ENCODE results near the gene AURKAIP1. TPM values are rescaled to one million over a fixed set of nuclear protein-coding genes. Genes with fewer than 3 reads are reported as not detected.
A peak's percentile ranks its signal among the peaks of the same experiment; 100 is the strongest.
"Not testable (repeated sequence)": the region's sequence is repeated elsewhere in the genome, so short reads cannot be mapped to it uniquely, and the experiment has no call there.

The AURKAIP1 gene
- total RNA-seq, 1 donor from 2014 or later: 117 TPM

DNA sequence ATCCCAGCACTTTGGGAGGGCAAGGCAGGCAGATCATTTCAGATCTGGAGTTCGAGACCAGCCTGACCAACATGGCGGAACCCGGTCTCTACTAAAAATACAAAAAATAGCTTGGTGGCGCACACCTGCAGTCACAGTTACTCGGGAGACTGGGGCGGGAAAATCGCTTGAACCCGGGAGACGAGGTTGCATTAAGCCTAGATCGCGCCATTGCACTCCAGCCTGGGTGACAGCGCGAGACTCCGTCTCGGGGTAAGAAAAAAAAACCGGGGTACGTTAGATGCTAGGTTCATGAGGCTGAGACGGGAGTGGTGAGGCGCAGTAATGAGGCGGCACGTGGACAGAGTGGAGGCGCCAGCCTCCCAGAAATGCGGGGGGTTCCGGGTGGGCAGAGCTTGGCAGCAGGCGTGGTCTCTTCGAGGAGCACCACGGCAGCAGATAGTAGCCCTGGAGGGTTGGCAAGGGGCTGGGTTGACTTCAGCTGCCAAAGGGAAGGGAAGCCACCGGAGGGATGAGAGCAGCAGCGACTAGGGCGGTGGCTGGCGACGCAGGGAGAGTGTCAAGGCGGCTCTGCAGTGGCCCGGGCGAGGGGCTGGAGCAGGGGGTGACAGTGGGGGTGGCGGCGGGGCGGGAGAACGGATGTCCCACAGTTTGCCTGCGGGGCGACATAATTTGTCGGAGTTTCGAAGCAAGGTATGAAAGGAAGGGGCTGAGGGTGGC is 31.3 kb upstream of the AURKAIP1 start:
- ATAC-seq: peak; percentile 9

DNA sequence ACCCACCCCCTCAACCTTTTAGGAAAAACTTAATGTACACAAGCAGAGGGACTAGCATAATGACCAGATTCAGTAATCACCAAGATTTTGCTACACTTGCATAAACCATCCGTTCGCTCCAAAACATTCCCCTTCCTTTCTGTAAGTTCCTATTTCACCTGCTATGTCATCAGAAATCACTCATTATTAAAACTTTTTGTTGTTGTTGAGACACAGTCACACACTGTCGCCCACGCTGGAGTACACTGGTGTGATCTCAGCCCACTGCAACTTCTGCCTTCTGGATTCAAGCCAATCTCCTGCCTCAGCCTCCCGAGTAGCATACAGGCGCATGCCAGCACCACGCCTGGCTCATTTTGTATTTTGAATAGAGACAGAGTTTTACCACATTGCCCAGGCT is 28.6 kb upstream of the AURKAIP1 start:
- ATAC-seq: no peak

DNA sequence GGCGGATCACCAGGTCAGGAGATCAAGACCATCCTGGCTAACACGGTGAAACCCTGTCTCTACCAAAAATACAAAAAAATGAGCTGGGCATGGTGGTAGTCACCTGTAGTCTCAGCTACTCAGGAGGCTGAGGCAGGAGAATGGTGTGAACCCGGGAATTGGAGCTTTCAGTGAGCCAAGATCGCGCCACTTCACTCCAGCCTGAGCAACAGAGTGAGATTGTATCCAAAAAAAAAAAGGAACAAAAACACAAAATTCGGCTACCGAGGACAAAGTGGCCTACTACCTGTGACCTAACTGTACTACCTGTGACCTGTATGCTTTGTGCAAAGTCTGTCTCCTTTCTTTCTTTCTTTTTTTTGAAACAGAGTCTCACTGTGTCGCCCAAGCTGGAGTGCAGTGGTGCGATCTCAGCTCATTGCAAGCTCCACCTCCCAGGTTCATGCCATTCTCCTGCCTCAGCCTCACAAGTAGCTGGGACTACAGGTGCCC is 27.9 kb upstream of the AURKAIP1 start:
- not testable (repeated sequence) for ATAC-seq

DNA sequence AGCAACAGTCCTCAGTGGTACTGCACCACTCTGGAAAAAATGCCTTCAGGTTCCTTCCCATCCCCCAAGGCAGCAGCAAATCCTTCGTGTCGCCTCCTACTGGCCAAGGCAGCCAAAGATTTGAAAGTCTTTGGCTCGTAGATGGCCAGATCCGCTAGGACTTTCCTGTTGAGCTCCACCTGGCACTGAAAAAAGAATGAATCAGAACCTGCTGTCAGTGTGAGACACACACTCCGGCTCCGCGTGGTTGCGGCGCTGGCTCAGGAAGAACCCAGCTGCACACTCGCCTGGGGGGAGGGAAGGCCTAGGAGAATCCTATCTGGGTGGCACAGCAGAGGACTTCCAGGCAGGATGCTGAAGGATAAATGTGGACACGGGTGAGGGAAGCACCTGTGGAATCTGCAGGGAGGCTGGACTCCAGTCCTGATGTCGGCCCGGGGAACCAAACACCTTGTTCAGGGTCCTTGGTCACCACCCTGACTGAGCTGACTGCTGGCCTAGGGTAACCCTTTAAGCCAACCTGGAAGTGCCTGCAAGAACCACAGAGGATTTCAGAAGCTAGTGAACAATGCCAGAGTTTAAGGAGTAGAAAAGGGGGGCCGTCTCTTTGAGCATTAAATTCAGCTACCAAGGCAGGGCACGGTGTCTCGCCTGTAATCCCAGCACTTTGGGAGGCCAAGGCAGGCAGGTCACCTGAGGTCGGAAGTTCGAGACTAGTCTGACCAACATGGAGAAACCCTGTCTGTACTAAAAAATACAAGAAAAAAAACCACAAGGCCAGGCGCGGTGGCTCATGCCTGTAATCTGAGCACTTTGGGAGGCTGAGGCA is 27.3 kb upstream of the AURKAIP1 start:
- peak; percentile 29 for ATAC-seq

DNA sequence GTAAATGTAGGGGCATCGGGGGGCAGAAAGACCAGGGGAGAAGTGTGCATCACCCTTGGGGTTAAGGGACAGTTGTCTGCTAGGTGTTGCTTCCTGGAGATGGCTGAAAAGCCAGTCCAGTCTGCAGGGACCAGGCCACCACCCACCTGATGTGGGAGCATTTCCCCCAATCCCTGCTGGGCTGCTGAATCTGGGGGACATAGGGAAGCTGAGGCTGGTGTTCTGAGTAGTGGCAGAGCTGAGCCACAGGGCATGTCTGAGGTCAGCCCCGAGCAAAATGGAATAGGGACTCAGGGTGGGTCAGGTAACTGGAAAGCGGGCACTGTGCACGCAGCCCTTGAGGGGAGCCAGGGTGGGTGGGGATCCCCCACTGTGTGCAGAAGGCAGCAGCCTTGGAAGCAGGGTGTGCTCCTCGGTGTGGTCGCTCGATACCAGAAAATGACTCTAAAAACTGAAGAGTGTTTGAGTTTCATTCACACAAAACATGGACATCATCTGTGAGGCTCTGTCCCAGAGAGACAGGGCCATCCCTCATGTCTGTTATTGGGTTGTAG is 26.5 kb upstream of the AURKAIP1 start:
- ATAC-seq: no peak

DNA sequence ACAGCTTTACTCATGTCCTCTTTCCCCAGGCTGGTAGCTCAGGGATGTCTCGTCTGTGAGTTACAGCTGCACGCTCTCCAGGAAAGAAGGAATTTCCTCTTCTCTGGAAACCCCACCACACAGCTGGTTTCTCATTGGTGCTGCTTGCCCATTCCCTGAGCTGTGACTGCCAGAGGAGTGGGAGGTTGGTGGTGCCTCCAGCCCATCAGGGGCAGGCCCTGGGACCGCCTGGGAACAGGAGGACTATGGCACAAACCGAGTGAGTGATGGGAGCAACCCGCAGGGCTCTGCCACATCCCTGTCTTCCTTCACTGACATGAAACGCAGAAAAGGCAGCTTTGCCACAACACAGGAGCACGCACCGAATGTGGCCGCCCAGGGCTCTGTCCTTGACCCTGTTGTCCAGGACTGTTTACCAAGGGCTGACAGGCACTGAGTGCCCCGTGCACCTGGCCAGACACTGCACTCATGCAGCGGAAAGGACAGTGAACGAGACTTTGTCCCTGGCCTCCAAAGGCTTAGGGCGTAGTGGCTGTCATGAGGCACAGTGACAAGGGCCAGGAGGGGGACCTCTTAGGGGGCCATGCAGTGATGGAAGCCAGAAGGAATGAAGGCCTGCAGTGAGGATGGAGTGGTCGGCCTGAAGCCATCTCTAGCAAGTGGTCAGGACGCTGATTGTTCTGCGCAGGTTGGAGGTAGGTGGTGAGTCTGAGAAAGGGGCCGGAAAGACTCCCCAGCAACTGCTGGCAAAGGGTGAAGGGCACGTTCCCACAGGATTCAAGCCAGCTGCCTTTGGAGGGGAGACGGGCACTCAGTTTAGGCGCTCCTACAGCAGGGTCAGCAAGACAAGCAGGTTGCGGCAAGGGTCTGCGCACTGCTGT is 25.8 kb upstream of the AURKAIP1 start:
- no peak for ATAC-seq

DNA sequence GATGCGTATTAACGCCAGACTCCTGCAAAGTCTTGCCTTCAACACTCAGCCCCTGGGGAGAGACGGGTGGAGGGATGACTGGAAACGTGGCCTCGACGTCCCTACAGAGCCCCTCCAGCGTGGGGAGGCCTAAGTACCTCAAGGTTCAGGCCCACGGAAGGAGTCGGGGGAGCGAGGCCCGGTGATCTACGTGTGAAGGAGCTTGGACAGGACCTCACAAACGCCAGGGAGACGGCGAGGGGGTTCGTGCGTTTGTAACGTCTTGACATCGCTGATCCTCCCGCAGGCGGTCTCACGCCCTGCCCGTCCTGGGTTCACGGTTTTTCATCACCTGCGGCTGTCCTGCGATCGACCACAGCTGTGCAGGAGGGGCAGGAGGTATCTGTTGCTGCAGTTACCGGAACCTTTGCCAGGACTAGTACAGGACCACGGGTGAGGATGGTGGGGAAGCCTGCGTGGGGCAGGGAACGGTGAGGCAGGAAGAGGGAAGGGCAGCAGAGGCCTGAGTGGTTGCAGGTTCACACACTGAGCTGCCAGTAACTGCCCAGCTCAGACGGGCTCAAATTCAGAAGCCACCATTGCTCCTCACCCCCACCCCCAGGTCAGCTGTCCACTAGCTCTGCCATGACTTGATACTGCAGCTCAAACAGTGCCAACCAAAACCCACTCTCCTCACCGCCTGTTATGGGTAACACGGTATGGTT is 25.0 kb upstream of the AURKAIP1 start:
- ATAC-seq: peak; percentile 4

DNA sequence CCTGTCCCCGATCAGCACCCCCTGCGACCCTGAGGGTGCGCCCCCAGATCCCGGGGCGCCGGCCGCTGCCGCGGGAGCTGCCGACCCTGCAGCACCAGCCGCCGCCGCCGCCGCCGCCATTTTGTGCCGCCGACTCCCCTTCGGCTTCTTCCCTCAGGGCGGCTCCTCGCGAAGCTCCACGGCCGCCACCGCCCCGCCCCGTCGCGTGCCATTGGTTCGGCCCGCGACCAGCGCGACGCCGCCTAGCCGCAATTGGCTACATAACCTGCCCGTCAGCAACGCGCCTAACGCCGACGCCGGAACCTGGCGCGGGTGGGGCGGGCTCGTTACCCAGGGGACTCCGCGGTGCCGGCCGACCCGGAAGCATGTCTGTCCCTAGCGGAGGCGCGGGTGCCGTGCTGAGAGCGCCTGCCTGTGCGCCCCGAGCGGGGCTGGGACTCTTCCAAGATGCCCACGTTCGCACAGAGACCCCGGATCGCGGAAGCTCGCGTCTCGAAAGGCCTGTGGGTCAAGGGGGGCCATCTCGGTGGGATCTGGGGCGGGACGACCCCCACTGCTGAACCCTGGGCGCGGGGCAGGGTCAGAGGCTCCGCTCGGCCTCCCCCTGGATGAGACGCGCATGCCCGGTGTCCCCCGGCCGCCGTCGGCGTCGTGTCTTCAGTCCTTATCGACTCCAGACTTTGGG is 24.3 kb upstream of the AURKAIP1 start, which contains the start of gene CCNL2:
CCNL2 (minus strand) TSS at position 149 of the 685 bp plus-strand sequence; CDS start at position 120, 29 bp downstream.
- peak; percentile 96 for ATAC-seq

DNA sequence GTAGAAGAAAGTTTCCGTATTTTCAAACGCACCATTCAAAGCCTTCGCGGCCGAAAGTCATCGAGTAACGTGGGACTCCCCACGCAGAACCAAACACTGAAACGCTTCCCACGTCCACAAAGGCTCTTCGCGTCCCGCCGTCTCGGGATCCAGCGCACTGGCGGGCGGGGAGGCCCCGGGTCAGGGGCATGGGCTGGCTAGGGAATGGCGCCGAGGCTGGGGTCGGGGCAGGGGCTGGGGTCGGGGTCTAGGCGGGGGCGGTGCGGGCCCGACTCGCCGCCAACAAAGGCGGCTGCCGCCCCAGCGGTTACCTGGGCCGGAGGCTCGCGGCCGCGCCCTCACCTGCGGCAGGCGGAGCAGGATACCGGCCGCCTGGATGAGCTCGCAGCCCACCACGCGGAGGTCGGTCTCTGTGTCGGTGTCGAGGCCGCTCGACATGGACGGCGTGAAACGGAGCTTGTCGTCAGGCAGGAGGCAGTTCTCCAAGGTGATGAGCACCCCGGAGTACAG is 23.7 kb upstream of the AURKAIP1 start:
- peak; percentile 0 for ATAC-seq

DNA sequence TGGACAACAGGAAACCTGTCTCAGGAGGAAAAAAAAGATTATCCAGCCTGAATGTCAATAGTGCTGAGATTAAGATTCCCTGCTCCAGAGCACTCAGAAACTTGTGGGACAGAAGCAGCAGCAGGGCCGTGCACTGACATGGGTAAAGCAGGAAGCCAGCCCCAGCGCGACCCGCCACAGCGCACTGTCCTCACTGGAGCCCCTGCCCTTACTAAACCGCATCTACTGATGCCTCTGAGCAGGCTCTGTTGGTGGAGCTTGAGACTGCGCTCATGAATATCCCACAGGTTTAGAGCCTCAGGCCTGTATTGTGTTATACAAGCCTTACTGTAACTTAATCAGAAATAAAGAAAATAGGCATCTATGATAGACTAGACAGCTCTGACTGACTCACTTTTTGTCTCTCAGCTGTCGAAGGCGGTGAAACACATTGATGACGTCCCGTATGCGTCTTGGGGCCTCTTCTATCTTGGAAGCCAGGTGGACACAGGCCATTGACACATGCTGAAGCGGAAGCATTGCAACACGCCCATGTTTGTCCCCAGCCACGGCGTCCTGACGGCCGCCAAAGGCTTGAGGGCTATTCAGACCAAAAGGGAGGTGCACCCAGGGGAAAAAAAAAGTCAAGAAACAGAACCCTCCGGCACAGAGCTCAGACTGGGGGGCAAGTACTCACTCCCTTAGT is 23.0 kb upstream of the AURKAIP1 start:
- ATAC-seq: peak; percentile 8

DNA sequence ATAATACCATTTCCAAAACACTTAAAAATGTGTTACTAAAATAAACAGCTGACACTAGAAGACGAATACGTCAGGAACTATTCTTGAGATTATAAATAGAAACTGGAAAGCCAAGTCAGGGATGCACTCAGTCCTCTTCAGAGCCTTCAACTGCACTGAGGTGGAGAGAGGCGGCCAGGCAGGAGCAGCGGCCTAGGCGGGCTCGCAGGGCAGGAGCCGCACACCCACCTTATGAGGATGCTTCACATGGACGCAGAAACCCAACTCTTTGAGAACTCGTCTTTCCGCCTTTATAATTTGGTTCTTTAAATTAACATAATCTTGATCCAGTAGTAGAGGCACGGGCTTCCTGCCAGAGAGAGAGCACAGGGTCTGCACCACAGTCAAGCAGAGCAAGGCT is 20.2 kb upstream of the AURKAIP1 start:
- ATAC-seq: no peak

DNA sequence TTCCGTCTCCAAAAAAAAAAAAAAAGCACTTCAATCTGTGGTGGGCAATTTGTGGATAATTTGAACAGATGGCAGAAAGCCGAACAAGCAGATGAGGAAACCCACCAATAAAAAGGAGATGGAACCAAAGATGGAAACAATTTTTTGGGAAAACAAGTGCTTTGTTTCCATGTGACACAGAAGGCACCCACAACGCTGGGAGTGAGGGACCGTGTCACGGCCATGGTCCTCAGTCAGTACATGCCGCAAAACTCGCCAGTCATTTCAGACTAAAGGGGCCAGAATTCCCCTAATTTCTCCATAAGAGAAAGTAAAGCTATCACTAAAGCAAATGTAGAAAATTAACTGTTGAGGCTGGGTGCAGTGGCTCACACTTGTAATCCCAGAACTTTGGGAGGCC is 19.1 kb upstream of the AURKAIP1 start:
- ATAC-seq: no peak

DNA sequence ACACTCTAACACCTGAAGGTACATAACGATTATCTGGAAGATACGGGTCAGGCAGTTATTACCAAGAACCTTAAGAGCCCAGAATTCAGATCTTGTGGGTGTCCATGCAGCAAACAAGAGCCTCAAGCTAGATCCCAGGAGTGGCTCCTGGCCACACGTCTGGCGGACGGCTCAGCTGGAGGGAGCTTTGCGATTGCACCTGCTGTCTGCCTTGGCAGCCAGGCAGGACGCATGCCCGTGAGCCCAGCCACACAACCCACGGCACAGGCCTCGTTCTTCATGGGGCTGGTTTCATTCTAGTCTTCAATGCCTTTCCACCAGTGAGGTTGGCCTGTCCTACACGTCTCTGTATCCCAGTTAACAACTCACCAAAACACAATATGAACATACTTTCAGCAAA is 18.4 kb upstream of the AURKAIP1 start:
- ATAC-seq: no peak

DNA sequence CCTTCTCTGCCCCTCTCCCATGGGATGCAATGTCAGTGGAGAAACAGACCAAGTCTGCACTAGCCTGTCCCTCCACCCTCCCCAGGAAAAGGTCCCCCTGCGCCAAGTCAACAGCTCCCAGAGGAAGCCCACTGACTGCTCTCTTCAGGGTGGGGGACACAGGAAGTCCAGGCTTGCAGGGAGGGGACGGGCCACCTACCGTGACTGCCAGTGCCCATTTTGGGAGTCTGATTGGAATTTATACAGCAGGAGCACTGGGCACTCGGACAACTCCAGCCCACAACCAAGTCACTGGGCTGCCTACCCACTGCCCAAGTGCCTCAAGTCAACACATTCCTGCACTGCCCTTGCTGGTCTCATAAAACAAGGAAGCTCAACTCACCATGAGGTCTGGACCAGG is 18.0 kb upstream of the AURKAIP1 start:
- ATAC-seq: no peak

DNA sequence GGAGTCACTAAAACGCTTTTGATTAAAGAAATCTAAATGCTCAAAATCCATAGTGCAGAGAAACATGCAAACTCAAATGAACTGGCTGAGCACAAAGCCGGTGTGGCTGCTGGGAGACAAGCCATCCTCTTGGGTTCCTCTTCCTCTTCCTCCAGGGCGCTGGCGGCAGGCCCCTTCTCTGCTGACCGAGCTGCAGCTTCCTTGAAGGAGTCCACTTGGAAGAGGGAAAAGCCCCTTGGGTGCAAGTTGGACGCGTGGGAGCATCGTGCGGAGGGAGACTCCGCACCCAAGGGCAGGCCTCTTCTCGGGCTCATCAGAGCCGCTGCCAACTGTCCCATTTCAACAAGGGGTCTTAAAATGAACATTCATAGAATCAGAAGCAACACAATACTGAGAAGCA is 16.2 kb upstream of the AURKAIP1 start:
- ATAC-seq: no peak

DNA sequence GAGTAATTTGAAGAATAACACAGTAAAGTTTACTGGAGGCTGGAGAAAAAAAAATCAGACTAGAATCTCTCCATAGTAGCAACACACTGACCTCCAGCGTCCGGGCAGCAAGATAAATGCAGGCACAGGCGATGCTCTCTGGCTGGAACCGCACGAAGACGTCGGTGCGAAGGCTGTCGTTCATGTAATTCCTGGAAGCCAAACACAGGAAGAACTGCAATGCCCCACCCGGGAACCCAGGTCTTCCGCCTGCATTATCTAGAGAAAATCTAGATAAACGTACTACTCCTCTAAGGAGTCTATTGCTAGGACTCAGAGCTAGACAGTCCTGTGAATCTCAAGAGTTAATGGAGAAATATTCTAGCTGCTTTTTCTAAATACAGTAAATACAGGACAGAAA is 15.7 kb upstream of the AURKAIP1 start:
- no peak for ATAC-seq

DNA sequence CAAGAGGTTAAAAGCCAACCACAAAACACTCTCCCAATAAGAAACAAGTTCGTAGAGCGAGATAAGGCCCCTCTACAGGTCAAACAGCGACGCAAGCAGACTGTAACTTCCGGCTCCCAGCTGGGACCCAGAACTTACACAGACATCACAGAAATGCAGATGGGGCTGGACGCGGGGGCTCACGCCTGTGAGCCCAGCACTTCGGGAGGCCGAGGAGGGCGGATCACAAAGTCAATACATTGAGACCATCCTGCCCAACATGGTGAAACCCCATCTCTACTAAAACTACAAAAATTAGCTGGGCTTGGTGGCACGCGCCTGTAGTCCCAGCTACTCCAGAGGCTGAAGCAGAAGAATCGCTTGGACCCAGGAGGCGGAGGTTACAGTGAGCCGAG is 13.1 kb upstream of the AURKAIP1 start:
- no peak for ATAC-seq

DNA sequence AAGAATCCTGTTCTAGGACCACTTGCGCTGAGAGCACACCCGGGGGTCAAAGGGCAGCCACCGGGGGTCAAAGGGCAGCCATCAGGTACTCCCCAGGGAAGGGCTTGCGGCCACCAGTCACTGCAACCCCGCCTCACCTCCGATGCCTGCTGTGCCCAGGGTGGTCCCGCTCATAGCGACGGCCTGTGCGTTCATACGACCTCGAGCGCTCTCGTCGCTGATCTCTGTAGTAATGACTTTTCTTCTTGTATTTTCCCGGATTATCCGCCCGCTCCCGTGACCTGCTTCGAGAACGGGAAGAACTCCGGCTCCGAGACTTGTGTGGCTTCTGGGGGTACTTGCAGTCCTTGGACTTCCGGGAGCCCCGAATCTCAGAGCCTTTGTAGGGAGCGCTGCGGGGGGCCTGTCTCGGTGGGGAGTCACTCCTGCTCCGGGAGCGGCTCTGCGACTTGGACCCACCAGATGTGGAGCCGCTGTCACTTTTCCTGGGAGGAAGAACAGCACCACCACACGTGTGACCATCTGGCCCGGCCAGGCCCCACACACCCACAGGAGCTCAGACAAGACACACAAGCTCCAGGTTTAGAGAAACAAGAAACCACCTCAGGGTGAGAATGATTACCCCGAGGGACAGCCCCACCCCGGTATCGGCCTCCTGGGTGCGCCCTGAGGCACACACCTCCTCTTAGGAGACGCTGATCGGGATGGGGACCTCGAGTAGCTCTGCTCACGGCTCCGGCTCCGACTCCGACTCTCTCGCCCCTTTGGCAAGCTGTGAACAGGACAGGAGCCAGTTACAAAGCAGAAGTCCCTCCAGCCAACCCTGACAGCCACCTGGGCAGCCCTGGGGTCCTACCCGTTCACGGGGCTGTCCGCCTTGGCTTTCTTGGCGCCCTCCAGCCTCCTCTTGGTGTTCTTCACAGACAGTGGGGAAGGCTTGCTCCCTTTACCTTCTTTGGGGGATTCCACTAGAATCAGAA is 12.4 kb upstream of the AURKAIP1 start:
- ATAC-seq: peak; percentile 38

DNA sequence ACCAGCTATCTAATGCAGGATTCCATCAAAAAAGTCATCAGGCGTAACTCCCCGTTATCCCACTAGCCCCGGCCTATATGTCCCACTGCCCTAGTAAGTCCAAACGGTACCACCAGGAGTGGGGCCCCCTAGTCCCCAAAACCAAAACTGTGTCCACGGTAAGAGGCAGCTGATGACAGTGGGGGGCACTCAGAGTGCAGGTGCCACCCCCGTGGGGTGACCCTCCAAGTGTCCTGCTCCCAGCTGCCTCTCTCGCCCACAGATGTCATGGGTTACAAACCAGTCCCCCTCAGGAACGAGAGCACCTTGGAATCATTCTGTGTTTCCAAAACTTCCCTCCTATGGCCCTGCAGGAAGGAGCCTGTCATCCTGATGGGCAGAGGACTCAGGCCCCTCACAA is 10.9 kb upstream of the AURKAIP1 start:
- no peak for ATAC-seq

Data from esophagus mucosa (tissue), 1 donor.